Osteocyte (in vitro differentiated cells): Measurements from ENCODE around the gene TRPC6. TPM values are rescaled to one million over a fixed set of nuclear protein-coding genes. Genes with fewer than 3 reads are reported as not detected.
A peak's percentile ranks its signal among the peaks of the same experiment; 100 is the strongest.

Experiments
- DNase-seq: peaks from one replicate; pipeline ENCODE4 v3.0.0; 2021; ENCODE audit warnings: mixed read lengths; ENCODE audit not compliant: unreplicated experiment; ENCODE audit errors: extremely low spot score
- H3K27ac Mint-ChIP-seq: one replicate; pipeline ENCODE4 v1.8.0; 2021; ENCODE audit warnings: mild to moderate bottlenecking, mixed read lengths; ENCODE audit not compliant: unreplicated experiment
- H3K27me3 Mint-ChIP-seq: one replicate; pipeline ENCODE4 v1.8.0; 2021; ENCODE audit warnings: mixed read lengths; ENCODE audit not compliant: unreplicated experiment
- H3K36me3 Mint-ChIP-seq: one replicate; pipeline ENCODE4 v1.8.0; 2021; ENCODE audit warnings: mixed read lengths; ENCODE audit not compliant: unreplicated experiment
- H3K4me1 Mint-ChIP-seq: one replicate; pipeline ENCODE4 v1.8.0; 2021; ENCODE audit warnings: mixed read lengths; ENCODE audit not compliant: unreplicated experiment
- H3K4me3 Mint-ChIP-seq: one replicate; pipeline ENCODE4 v1.8.0; 2021; ENCODE audit warnings: mild to moderate bottlenecking, moderate library complexity, mixed read lengths; ENCODE audit not compliant: unreplicated experiment
- H3K9me3 Mint-ChIP-seq: one replicate; pipeline ENCODE4 v1.8.0; 2021; ENCODE audit warnings: mixed read lengths; ENCODE audit not compliant: unreplicated experiment
- total RNA-seq: library from RNA; stranded (reverse); gene quantifications from 2 replicates; pipeline ENCODE4 v1.2.1, GENCODE V29; 2021
- TF ChIP-seq, protein P1 (sequence below): fragments of 200-600 bp; sonication (generic); IDR thresholded peaks from 2 replicates; pipeline ENCODE4 v1.5.0; 2021; ENCODE audit warnings: antibody characterized with exemption, mild to moderate bottlenecking, moderate library complexity

Gene TRPC6
- total RNA-seq, 1 donor from 2014 or later = 40.7 TPM

DNA sequence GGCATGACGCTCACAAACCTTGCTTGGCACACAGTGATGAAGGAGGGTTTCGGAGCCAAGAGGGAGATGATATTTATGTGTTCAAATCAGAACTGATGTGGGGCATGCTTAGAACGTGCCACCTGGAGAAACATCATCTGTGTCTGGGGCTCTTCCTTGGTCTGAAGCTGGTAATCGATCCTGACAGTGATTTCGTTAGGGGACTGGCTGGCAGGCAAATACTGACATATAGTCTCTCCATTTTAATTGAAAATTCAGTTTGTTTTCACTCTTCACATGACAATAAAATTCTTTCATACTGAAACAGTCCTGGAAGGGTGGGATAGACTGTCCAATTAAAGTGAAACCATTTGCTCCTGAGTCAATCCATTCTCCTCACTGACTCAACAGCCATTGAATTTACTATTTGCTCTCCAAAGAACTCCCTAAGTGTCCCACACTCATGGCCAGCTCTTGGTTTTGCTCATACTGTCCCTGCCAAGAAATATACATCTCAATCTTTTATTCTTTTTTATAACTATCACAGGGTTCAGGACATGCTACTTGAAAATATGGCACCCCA, 134.8 kb downstream of the TRPC6 start:
- Mint-ChIP-seq H3K36me3 (peaks cover 36% of the 10 kb centered on the region), H3K4me3 (no peak overlapping the region), H3K27ac (no peak overlapping the region), H3K9me3 (peaks cover 6% of the 10 kb centered on the region), H3K4me1 (peaks cover 42% of the 10 kb centered on the region), H3K27me3 (no peaks in the 10 kb centered on the region)
- TF ChIP-seq, protein P1, sequence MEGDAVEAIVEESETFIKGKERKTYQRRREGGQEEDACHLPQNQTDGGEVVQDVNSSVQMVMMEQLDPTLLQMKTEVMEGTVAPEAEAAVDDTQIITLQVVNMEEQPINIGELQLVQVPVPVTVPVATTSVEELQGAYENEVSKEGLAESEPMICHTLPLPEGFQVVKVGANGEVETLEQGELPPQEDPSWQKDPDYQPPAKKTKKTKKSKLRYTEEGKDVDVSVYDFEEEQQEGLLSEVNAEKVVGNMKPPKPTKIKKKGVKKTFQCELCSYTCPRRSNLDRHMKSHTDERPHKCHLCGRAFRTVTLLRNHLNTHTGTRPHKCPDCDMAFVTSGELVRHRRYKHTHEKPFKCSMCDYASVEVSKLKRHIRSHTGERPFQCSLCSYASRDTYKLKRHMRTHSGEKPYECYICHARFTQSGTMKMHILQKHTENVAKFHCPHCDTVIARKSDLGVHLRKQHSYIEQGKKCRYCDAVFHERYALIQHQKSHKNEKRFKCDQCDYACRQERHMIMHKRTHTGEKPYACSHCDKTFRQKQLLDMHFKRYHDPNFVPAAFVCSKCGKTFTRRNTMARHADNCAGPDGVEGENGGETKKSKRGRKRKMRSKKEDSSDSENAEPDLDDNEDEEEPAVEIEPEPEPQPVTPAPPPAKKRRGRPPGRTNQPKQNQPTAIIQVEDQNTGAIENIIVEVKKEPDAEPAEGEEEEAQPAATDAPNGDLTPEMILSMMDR = no peak
- no peak for DNase-seq

DNA sequence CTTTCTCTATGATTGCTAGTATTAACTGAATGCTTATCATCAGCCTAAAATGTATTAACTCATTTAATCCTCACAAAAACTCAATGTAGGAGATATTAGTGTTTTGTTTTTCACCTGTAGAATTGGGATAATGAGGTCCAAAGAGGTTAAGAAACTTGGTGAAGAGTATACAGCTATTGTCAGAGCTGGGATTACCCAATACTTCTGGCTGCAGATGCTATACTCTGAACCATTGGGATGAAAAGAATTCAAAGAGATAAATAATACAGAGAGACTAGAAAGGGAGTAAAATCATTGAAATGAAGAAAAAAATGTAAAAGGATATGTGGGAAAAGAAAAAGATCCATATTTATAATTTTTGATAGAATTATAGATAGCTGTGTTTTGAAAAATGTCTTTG, 137.1 kb downstream of the TRPC6 start:
- peak overlapping the region; percentile 68 for H3K27ac Mint-ChIP-seq

DNA sequence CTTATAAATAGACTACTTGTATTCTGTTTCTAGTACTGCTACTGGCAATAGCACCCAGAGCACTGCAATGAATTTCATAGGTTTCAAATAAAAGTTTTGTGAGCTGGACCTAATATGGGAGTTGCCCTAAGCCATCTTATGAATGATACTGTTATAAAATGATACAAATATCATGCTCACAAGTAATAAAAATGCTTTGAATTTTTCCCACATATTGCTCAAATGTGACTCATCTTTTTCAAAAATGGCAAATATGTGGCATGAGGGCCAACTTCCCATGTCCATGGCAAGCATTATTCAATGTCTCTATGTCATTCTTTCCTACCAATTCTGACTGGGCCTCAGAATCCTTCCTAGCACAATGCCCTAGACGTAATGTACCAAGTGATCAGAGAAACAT, 137.6 kb downstream of the TRPC6 start:
- Mint-ChIP-seq H3K36me3 (peaks cover 14% of the 10 kb centered on the region), H3K4me1 (peaks cover 68% of the 10 kb centered on the region), H3K27me3 (no peaks in the 10 kb centered on the region), H3K27ac (peak overlapping the region; percentile 68), H3K4me3 (no peak overlapping the region), H3K9me3 (peaks cover 6% of the 10 kb centered on the region)
- TF ChIP-seq, protein P1 = no peak
- DNase-seq = no peak

More for the DNA sequence above, 137.1 kb downstream of the TRPC6 start:
- DNase-seq = no peak
- H3K27me3 Mint-ChIP-seq = no peaks in the 10 kb centered on the region
- peaks cover 19% of the 10 kb centered on the region for H3K36me3 Mint-ChIP-seq
- no peak overlapping the region for H3K4me3 Mint-ChIP-seq
- peaks cover 63% of the 10 kb centered on the region for H3K4me1 Mint-ChIP-seq
- H3K9me3 Mint-ChIP-seq = peaks cover 6% of the 10 kb centered on the region
- TF ChIP-seq, protein P1 = no peak

DNA sequence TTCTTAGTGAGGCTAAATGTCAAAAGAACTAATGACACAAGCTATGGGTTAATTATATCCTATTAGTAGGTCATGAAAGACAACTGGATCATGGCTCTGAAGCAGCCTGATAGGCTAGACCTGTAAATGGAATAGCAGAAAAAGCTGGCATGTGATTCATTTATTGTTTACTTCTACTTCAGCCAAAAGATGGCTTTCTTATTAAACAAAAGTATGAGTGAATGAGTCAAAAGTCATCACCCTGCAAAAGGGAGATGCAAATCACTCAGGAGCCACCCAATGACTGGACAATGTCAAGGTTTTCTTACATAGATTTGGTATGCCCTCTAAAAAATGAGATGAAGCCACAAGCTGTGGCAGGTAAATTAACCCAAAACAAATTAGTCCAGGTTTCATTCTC, 138.0 kb downstream of the TRPC6 start:
- Mint-ChIP-seq H3K27ac (peak overlapping the region; percentile 68), H3K4me1 (peaks cover 73% of the 10 kb centered on the region), H3K27me3 (no peaks in the 10 kb centered on the region), H3K9me3 (peaks cover 6% of the 10 kb centered on the region), H3K36me3 (peaks cover 9% of the 10 kb centered on the region), H3K4me3 (no peak overlapping the region)
- TF ChIP-seq, protein P1 = no peak
- DNase-seq = no peak

DNA sequence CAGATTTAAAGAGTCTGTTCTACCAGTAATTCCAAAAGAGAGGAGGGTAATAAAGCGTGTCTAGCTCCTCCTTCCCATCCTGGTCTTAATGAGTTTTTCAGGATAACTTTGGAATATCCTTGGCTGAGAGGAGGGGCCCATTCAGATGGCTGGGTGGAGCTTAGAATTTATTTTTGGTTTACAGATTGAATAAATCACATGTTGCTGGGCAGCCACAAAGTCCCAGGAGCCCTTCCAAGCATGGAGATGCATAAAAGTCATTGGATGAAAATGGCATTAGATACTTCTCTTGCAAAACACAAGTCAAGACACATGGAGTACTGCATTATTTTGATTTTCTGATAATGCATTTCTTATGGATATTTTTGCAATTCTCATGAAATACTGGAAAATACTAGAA, 139.0 kb downstream of the TRPC6 start:
- no peak for DNase-seq
- Mint-ChIP-seq H3K36me3 (peaks cover 5% of the 10 kb centered on the region), H3K27ac (peak overlapping the region; percentile 68), H3K4me3 (no peak overlapping the region), H3K4me1 (peaks cover 73% of the 10 kb centered on the region), H3K9me3 (peaks cover 6% of the 10 kb centered on the region), H3K27me3 (no peaks in the 10 kb centered on the region)
- TF ChIP-seq, protein P1 = no peak
